Smooth muscle cell (in vitro differentiated cells): ENCODE results near the gene SUN5. TPM values are rescaled to one million over a fixed set of nuclear protein-coding genes. Genes with fewer than 3 reads are reported as not detected.

Experiments
- DNase-seq: peaks from one replicate; lab custom pipeline; 2025; ENCODE audit not compliant: unreplicated experiment; lab: John Stamatoyannopoulos, UW
- H2AFZ ChIP-seq: fragments of 200-600 bp; sonication (generic); 2 replicates; pipeline ENCODE4 v1.6.0; 2016; ENCODE audit warnings: antibody characterized with exemption, low read depth, mild to moderate bottlenecking
- H3F3A ChIP-seq: fragments of 200-600 bp; sonication (generic); 2 replicates; pipeline ENCODE4 v1.6.0; 2017; ENCODE audit warnings: antibody characterized with exemption, low read depth
- H3K27ac ChIP-seq: fragments of 200-600 bp; sonication (generic); 2 replicates; pipeline ENCODE4 v1.5.1; 2016; ENCODE audit warnings: low read depth, mild to moderate bottlenecking
- H3K27me3 ChIP-seq: fragments of 200-600 bp; sonication (generic); 2 replicates; pipeline ENCODE4 v1.6.1; 2016; ENCODE audit warnings: low read depth, mild to moderate bottlenecking
- H3K36me3 ChIP-seq: fragments of 200-600 bp; sonication (generic); 2 replicates; pipeline ENCODE4 v1.5.1; 2016; ENCODE audit warnings: low read depth
- H3K4me1 ChIP-seq: fragments of 200-600 bp; sonication (generic); 2 replicates; pipeline ENCODE4 v1.5.1; 2016; ENCODE audit warnings: low read depth
- H3K4me2 ChIP-seq: fragments of 200-600 bp; sonication (generic); 2 replicates; pipeline ENCODE4 v1.6.0; 2016; ENCODE audit warnings: mild to moderate bottlenecking
- H3K4me3 ChIP-seq: fragments of 200-600 bp; sonication (generic); 2 replicates; pipeline ENCODE4 v1.5.1; 2016; ENCODE audit warnings: mild to moderate bottlenecking
- H3K79me2 ChIP-seq: fragments of 200-600 bp; sonication (generic); 2 replicates; pipeline ENCODE4 v1.6.0; 2016; ENCODE audit warnings: low read depth, mild to moderate bottlenecking
- H3K9ac ChIP-seq: fragments of 200-600 bp; sonication (generic); 2 replicates; pipeline ENCODE4 v1.6.0; 2016; ENCODE audit warnings: low read depth
- H3K9me3 ChIP-seq: fragments of 200-600 bp; sonication (generic); replicated peaks from 2 replicates; pipeline ENCODE4 v1.5.1; 2016; ENCODE audit warnings: low read depth
- H4K20me1 ChIP-seq: fragments of 200-600 bp; sonication (generic); 2 replicates; pipeline ENCODE4 v1.6.0; 2016; ENCODE audit warnings: low read depth
- WGBS: methylation state at CpG from one replicate; pipeline ENCODE4 v1.1.7; 2016; ENCODE audit warnings: low lambda C conversion rate; 5-methylcytosine and 5-hydroxymethylcytosine counted together
- polyA plus RNA-seq: library from polyadenylated mRNA; unstranded; fragments of >200 nt; fragmentation: Nextera tagmentation; extraction: Ambion mirVana; gene quantifications from 2 replicates; pipeline ENCODE4 v1.2.1, GENCODE V29; 2016
- total RNA-seq: library from RNA; depleted of rRNA; stranded (reverse); fragments of >200 nt; gene quantifications from 2 replicates; pipeline ENCODE4 v1.2.3, GENCODE V29; 2014
- TF ChIP-seq, protein P1 (sequence below): fragments of 200-600 bp; sonication (generic); IDR thresholded peaks from 2 replicates; pipeline ENCODE4 v1.5.1; 2017; ENCODE audit warnings: borderline replicate concordance, mild to moderate bottlenecking, antibody characterized with exemption; ENCODE audit not compliant: insufficient read depth, poor library complexity, severe bottlenecking

Gene SUN5, protein sequence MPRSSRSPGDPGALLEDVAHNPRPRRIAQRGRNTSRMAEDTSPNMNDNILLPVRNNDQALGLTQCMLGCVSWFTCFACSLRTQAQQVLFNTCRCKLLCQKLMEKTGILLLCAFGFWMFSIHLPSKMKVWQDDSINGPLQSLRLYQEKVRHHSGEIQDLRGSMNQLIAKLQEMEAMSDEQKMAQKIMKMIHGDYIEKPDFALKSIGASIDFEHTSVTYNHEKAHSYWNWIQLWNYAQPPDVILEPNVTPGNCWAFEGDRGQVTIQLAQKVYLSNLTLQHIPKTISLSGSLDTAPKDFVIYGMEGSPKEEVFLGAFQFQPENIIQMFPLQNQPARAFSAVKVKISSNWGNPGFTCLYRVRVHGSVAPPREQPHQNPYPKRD
- not detected in 2 replicates for total RNA-seq
- not detected in 2 replicates for polyA plus RNA-seq

DNA sequence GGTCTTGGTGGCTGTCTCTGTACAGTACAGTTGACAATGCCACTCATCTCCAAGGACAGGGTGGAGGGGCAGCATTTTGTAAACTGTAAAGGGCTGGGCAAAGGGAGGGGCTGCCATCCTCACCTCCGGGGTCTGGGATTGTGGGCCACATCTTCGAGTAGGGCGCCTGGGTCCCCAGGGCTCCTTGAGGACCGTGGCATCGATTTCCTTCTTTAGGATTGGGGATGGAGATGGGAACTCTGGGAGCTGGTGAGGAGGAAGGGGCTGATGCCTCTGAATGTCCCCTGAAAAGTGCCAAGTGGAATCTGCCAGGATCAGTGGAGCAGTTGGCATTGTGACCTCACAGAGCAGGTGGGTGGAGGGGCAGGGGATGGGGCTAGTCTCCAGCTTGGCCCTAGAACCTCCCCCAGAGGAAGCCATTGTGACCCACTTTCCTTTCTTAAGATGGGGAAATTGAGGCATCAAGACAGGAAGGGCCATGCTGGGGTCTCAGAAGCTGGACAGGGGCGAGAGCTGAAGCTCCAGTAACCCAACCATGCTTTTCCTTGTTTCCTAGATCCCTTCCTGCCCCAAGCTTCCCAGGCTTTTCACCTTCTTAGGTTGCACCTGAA, at the start of gene SUN5:
SUN5 (minus strand) TSS at position 293 of the 611 bp plus-strand sequence; CDS start at position 200, 93 bp downstream.
- Histone ChIP-seq H4K20me1 (no peaks in the 10 kb centered on the region), H3F3A (no peaks in the 10 kb centered on the region), H3K27ac (no peak within 1 kb of the TSS), H3K36me3 (no peaks in the 10 kb centered on the region), H3K9me3 (no peaks in the 10 kb centered on the region), H3K9ac (no peak within 1 kb of the TSS), H3K4me3 (no peak within 1 kb of the TSS), H3K79me2 (no peaks in the 10 kb centered on the region), H3K4me2 (no peak within 1 kb of the TSS), H3K27me3 (no peaks in the 10 kb centered on the region), H2AFZ (no peak within 1 kb of the TSS), H3K4me1 (no peaks in the 10 kb centered on the region)
- no peak for DNase-seq
- TF ChIP-seq, protein P1, sequence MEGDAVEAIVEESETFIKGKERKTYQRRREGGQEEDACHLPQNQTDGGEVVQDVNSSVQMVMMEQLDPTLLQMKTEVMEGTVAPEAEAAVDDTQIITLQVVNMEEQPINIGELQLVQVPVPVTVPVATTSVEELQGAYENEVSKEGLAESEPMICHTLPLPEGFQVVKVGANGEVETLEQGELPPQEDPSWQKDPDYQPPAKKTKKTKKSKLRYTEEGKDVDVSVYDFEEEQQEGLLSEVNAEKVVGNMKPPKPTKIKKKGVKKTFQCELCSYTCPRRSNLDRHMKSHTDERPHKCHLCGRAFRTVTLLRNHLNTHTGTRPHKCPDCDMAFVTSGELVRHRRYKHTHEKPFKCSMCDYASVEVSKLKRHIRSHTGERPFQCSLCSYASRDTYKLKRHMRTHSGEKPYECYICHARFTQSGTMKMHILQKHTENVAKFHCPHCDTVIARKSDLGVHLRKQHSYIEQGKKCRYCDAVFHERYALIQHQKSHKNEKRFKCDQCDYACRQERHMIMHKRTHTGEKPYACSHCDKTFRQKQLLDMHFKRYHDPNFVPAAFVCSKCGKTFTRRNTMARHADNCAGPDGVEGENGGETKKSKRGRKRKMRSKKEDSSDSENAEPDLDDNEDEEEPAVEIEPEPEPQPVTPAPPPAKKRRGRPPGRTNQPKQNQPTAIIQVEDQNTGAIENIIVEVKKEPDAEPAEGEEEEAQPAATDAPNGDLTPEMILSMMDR, result no peak
- WGBS, result 93% methylated on average over 6 of the region's 6 CpGs

DNA sequence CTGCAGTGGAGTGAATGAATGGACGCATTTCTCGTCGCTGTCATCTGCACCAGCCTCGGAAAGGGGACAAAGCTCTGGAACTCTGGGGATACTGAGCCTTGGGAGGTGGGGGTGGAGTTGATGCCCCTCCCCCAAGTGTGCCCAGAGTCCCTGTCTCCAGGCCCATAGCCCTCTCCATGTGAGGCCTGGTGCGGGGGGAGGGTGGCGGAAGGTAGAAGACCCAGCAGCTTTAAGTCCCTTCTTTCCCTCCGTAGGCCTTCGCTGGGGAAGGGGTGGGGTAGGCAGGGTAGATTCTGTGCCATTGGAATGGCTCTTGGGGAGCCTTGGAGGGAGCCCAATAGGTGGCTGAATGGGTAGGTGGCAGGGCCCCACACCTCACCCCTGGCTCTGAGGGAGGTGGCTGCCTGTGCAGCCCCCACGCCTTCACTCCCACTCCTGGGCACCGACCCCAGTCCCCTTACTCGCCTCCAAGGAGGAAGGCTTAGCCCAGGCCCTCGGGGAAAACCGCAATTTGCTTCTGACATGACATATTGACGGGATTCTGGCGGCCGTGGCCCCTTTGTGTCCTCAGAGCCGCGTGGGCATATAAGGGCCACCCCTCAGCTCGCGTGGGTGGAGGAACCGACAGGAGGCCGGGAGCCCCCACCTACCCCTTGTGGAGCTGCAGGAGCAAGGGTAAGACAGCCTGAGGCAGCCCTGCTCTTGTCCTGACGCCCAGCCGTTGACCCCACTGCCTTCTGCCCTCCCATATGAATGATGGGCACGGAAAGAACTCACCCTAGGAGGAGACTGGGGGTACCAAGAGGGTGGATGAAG, 49.3 kb upstream of the SUN5 start, which contains the start of gene BPIFB3:
BPIFB3 (plus strand) TSS at position 613 of the 816 bp plus-strand sequence. CDS start 1,533 bp downstream, outside the sequence.
- H3F3A ChIP-seq, result no peaks in the 10 kb centered on the region
- H3K9me3 ChIP-seq, result no peaks in the 10 kb centered on the region
- no peak within 1 kb of the TSS for H3K4me3 ChIP-seq
- no peak for DNase-seq
- H2AFZ ChIP-seq, result no peak within 1 kb of the TSS
- H3K36me3 ChIP-seq, result no peaks in the 10 kb centered on the region
- H3K4me2 ChIP-seq, result no peak within 1 kb of the TSS
- no peaks in the 10 kb centered on the region for H3K79me2 ChIP-seq
- no peaks in the 10 kb centered on the region for H4K20me1 ChIP-seq
- H3K9ac ChIP-seq, result no peak within 1 kb of the TSS
- no peaks in the 10 kb centered on the region for H3K27me3 ChIP-seq
- H3K4me1 ChIP-seq, result no peaks in the 10 kb centered on the region
- H3K27ac ChIP-seq, result no peak within 1 kb of the TSS
- TF ChIP-seq, protein P1, result no peak
- 82% methylated on average over 25 of the region's 25 CpGs for WGBS

DNA sequence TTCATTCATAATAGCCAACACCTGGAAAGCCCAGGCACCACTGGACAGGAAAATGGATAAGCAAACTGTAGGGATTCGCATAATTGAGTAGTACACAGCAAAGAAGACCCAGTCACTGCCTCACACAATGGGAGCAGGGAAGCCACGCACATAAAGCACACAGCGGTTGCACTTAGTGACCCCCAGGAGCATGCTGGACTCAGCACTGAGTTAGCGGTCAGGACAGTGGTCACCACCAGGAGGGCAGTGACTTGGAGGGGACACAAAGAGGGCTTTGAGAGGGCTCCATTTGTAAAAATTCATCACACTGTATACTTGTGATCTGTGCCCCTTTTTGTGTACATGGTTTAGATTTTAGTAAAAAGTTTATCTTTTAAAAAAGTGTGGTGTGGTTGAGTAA, 47.1 kb upstream of the SUN5 start:
- TF ChIP-seq, protein P1, result no peak
- Histone ChIP-seq H3K4me2 (no peak overlapping the region), H3K4me1 (no peaks in the 10 kb centered on the region), H3F3A (no peaks in the 10 kb centered on the region), H3K79me2 (no peaks in the 10 kb centered on the region), H4K20me1 (no peaks in the 10 kb centered on the region), H3K27me3 (no peaks in the 10 kb centered on the region), H3K4me3 (no peak overlapping the region), H3K9ac (no peak overlapping the region), H2AFZ (no peak overlapping the region), H3K27ac (no peak overlapping the region), H3K36me3 (no peaks in the 10 kb centered on the region), H3K9me3 (no peaks in the 10 kb centered on the region)
- 72% methylated on average over 4 of the region's 4 CpGs for WGBS
- DNase-seq, result no peak
